Adrenal gland (tissue), 5 donors: ENCODE data around the gene BRIP1.

Experiments used
- POLR2A ChIP-seq, 2 donors: fragments of 450-650 bp; IDR thresholded peaks; one replicate each; pipeline ENCODE4 v1.6.1; 2017; ENCODE audit warnings: antibody characterized with exemption in 2 of 2, mild to moderate bottlenecking in 2 of 2, moderate library complexity in 1 of 2
- TF ChIP-seq, protein P1 (sequence below), 6 experiments: fragments of 450-650 bp in 4 of 6; fragments of 200-600 bp in 2 of 6; sonication (generic) in 1 of 6; IDR thresholded peaks; 1 replicate in 5 of 6; 2 replicates in 1 of 6; pipeline versions ENCODE4 v1.5.1 to v1.8.0; 2016 to 2021; ENCODE audit warnings: antibody characterized with exemption in 6 of 6, mild to moderate bottlenecking in 2 of 6, moderate library complexity in 1 of 6
- donor health status: DM: no; HTN: no; CAD: no.

DNA sequence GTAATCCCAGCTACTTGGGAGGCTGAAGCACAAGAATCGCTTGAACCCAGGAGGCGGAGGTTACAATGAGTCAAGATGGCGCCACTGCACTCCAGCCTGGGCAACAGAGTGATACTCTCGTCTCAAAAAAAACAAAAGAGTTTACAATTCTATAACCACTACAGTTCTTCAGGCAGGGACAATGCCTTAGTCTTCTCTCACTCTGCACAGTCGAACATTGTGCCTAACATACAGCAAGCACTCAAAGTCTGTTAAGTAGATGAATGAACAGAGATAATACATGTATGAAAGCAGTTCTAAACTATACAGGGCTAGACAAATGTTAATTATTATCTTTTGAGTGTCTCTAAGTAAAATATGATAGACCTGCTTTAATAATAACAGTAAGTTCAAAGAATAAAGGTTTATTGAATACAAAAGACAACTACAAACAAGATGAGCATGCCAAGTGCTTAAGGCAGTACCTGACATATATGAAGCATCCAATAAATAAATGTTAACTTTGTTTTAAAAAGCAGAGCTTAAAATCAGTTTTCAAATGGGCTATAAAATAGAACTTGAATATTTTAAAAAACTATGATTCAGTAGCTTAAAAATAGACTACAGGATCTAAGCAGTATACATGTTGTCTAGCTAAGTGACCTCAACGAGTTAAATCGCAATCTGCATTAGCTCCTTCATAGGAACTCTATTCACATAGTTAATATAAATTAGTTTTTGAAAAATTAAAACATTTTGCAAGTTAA is 45.1 kb upstream of the BRIP1 start:
- TF ChIP-seq, protein P1, sequence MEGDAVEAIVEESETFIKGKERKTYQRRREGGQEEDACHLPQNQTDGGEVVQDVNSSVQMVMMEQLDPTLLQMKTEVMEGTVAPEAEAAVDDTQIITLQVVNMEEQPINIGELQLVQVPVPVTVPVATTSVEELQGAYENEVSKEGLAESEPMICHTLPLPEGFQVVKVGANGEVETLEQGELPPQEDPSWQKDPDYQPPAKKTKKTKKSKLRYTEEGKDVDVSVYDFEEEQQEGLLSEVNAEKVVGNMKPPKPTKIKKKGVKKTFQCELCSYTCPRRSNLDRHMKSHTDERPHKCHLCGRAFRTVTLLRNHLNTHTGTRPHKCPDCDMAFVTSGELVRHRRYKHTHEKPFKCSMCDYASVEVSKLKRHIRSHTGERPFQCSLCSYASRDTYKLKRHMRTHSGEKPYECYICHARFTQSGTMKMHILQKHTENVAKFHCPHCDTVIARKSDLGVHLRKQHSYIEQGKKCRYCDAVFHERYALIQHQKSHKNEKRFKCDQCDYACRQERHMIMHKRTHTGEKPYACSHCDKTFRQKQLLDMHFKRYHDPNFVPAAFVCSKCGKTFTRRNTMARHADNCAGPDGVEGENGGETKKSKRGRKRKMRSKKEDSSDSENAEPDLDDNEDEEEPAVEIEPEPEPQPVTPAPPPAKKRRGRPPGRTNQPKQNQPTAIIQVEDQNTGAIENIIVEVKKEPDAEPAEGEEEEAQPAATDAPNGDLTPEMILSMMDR (IDR thresholded peaks at IDR 0.05) = no peak
- TF ChIP-seq POLR2A (IDR thresholded peaks at IDR 0.05) = no peak
